OCI-LY7 (cell line): ENCODE data around the gene PSMA3. TPM values are rescaled to one million over a fixed set of nuclear protein-coding genes. Genes with fewer than 3 reads are reported as not detected.

Experiments
- BruUV-seq: library from RNA; stranded (reverse); fragments of 400-500 nt; replicated peaks from 2 replicates; lab custom pipeline; 2021; lab: Mats Ljungman, UMichigan
- CTCF ChIA-PET: fragments of 300-600 bp; sonication (Branson Sonifier 250); formaldehyde crosslinking; loops from one replicate; lab custom pipeline; 2022; ENCODE audit warnings: antibody characterized with exemption; ENCODE audit not compliant: unreplicated experiment; lab: Charles Lee
- POLR2A ChIA-PET: fragments of 300-600 bp; sonication (Branson Sonifier 250); formaldehyde crosslinking; loops from one replicate; lab custom pipeline; 2022; ENCODE audit warnings: antibody characterized with exemption; lab: Charles Lee
- DNase-seq: peaks from one replicate; pipeline ENCODE4 v3.0.0-alpha.2; 2015; ENCODE audit warnings: low spot score
- H2AFZ ChIP-seq: fragments of 200-600 bp; sonication (generic), shearing (Covaris generic); 2 replicates; pipeline ENCODE4 v1.6.1; 2014; ENCODE audit warnings: mild to moderate bottlenecking, antibody characterized with exemption, low read length, moderate library complexity
- H3K27ac ChIP-seq: fragments of 200-600 bp; sonication (generic); 2 replicates; pipeline ENCODE4 v1.5.1; 2014; ENCODE audit warnings: mixed run types, low read depth, mild to moderate bottlenecking, moderate library complexity, low read length, inconsistent platforms; ENCODE audit not compliant: poor library complexity, severe bottlenecking
- H3K36me3 ChIP-seq: fragments of 200-600 bp; sonication (generic); 2 replicates; pipeline ENCODE4 v1.6.1; 2014; ENCODE audit warnings: mild to moderate bottlenecking, antibody characterized with exemption, low read length, moderate library complexity, mixed read lengths; ENCODE audit not compliant: insufficient read depth
- H3K4me1 ChIP-seq: fragments of 200-600 bp; sonication (generic); 2 replicates; pipeline ENCODE4 v1.5.1; 2014; ENCODE audit warnings: mild to moderate bottlenecking, low read length; ENCODE audit not compliant: insufficient read depth, poor library complexity, severe bottlenecking
- H3K4me2 ChIP-seq: fragments of 200-600 bp; sonication (generic); 2 replicates; pipeline ENCODE4 v1.6.1; 2014; ENCODE audit warnings: mild to moderate bottlenecking, low read length
- H3K4me3 ChIP-seq: fragments of 200-600 bp; sonication (generic); 2 replicates; pipeline ENCODE4 v1.5.1; 2014; ENCODE audit warnings: mild to moderate bottlenecking, low read depth, low read length; ENCODE audit not compliant: poor library complexity, severe bottlenecking
- H3K79me2 ChIP-seq: fragments of 200-600 bp; sonication (generic); 2 replicates; pipeline ENCODE4 v1.6.1; 2016; ENCODE audit warnings: low read depth, mild to moderate bottlenecking, low read length, moderate library complexity, mixed read lengths; ENCODE audit not compliant: insufficient read depth
- H3K9me2 ChIP-seq: fragments of 200-600 bp; sonication (generic); 2 replicates; pipeline ENCODE4 v1.6.1; 2016; ENCODE audit warnings: mild to moderate bottlenecking, low read length, mixed read lengths; ENCODE audit not compliant: insufficient read depth
- H3K9me3 ChIP-seq: fragments of 200-600 bp; sonication (generic); 2 replicates; pipeline ENCODE4 v1.6.1; 2014; ENCODE audit warnings: mild to moderate bottlenecking, mixed run types, low read length, mixed read lengths
- H4K20me1 ChIP-seq: fragments of 200-600 bp; sonication (generic); 2 replicates; pipeline ENCODE4 v1.6.1; 2014; ENCODE audit warnings: mild to moderate bottlenecking, antibody characterized with exemption, low read length, moderate library complexity, mixed read lengths; ENCODE audit not compliant: insufficient read depth
- CTCF ChIP-seq: fragments of 200-600 bp; sonication (generic); conservative IDR thresholded peaks from 2 replicates; pipeline ENCODE4 v1.5.1; 2014; ENCODE audit warnings: mild to moderate bottlenecking, antibody characterized with exemption, low read length, moderate library complexity, mixed read lengths
- EZH2phosphoT487 ChIP-seq: fragments of 200-600 bp; sonication (generic); IDR thresholded peaks from 2 replicates; pipeline ENCODE4 v1.6.1; 2018; ENCODE audit warnings: low read depth, borderline replicate concordance, mild to moderate bottlenecking, mixed run types, antibody characterized with exemption, low read length, moderate library complexity, mixed read lengths
- intact Hi-C: fragments of 100-400 bp; cut with micrococcal nuclease; formaldehyde crosslinking; loops from one replicate; pipeline ENCODE4 v1.10.0; 2022; ENCODE audit not compliant: unreplicated experiment
- total RNA-seq, 2 experiments: library from RNA; depleted of rRNA in 1 of 2; stranded (reverse); fragments of >200 nt in 1 of 2; shearing (Covaris generic) in 1 of 2; gene quantifications; 2 replicates each; pipeline ENCODE4 v1.2.3, GENCODE V29; 2014 to 2022

The PSMA3 gene
- total RNA-seq, 2 experiments from 2014 or later: 88.9 to 206 TPM

GRCh38 chr14:58309086-58309485 is 64.4 kb downstream of the PSMA3 start:
- Histone ChIP-seq H3K4me2 (no peak overlapping the region), H4K20me1 (no peaks in the 10 kb centered on the region)
- POLR2A ChIA-PET: interaction anchor here (0.5 to 0.6 kb wide), 2 partner anchors 23 kb away, joined by 3 read pairs; no protein-coding TSS in a partner anchor

GRCh38 chr14:58313699-58314098 is 69.1 kb downstream of the PSMA3 start:
- Histone ChIP-seq H3K79me2 (peaks cover 10% of the 10 kb centered on the region), H3K4me2 (no peak overlapping the region), H3K4me1 (no peaks in the 10 kb centered on the region), H2AFZ (no peak overlapping the region), H3K27ac (no peak overlapping the region), H3K9me2 (no peaks in the 10 kb centered on the region), H4K20me1 (no peaks in the 10 kb centered on the region), H3K9me3 (no peaks in the 10 kb centered on the region; the same call in 1 of the 2 replicates), H3K36me3 (peaks cover 75% of the 10 kb centered on the region), H3K4me3 (no peak overlapping the region)
- DNase-seq: no peak
- CTCF ChIA-PET: no interaction called here
- POLR2A ChIA-PET: interaction anchor here (0.6 to 0.8 kb wide), 2 partner anchors 8 to 148 kb away, joined by 3 to 4 read pairs; no protein-coding TSS in a partner anchor
- TF ChIP-seq CTCF: no peak
- no peak for TF ChIP-seq EZH2phosphoT487
- intact Hi-C loops: no loop called here
- no TSS peak for BruUV-seq

More at GRCh38 chr14:58309086-58309485, 64.4 kb downstream of the PSMA3 start:
- Histone ChIP-seq H3K27ac (no peak overlapping the region), H3K9me3 (no peaks in the 10 kb centered on the region), H3K4me1 (no peaks in the 10 kb centered on the region), H3K4me3 (no peak overlapping the region), H3K9me2 (no peaks in the 10 kb centered on the region), H3K36me3 (peaks cover 88% of the 10 kb centered on the region), H3K79me2 (peaks cover 6% of the 10 kb centered on the region; the same call in 1 of the 2 replicates), H2AFZ (no peak overlapping the region)
- CTCF ChIA-PET: no interaction called here
- TF ChIP-seq EZH2phosphoT487 (no peak), CTCF (no peak)
- no peak for DNase-seq
- intact Hi-C loops: loop anchor here (1.0 kb wide), 1 partner anchor 9 kb away; no protein-coding TSS in a partner anchor
- no TSS peak for BruUV-seq

- H3K36me3 ChIP-seq: peaks cover 72% of the 10 kb centered on the region
- POLR2A ChIA-PET: interaction anchor here (0.7 to 1.0 kb wide), 3 partner anchors 12 to 21 kb away, joined by 3 to 4 read pairs (median 3); no protein-coding TSS in a partner anchor
- H3K27ac ChIP-seq: no peak overlapping the region
- intact Hi-C loops: no loop called here
- no peaks in the 10 kb centered on the region for H3K4me1 ChIP-seq
- CTCF ChIA-PET: no interaction called here
- no peaks in the 10 kb centered on the region; the same call in 1 of the 2 replicates for H3K9me3 ChIP-seq
- BruUV-seq: no TSS peak
- H3K9me2 ChIP-seq: no peaks in the 10 kb centered on the region
- H4K20me1 ChIP-seq: no peaks in the 10 kb centered on the region
- no peak overlapping the region for H3K4me3 ChIP-seq
- no peak for DNase-seq
- TF ChIP-seq CTCF (no peak), EZH2phosphoT487 (no peak)
- no peak overlapping the region for H2AFZ ChIP-seq
- peaks cover 10% of the 10 kb centered on the region for H3K79me2 ChIP-seq
- no peak overlapping the region for H3K4me2 ChIP-seq
Measured at GRCh38 chr14:58315606-58316005, 71.0 kb downstream of the PSMA3 start.
